Astrocyte (in vitro differentiated cells and primary cell): ENCODE data around the gene CALML5. TPM values are rescaled to one million over a fixed set of nuclear protein-coding genes. Genes with fewer than 3 reads are reported as not detected.

ENCODE experiments used
- DNase-seq: peaks from one replicate; pipeline ENCODE4 v3.0.0-alpha.2; 2010; ENCODE audit warnings: low read depth
- FAIRE-seq: peaks from 2 replicates; lab custom pipeline; 2011; peaks lifted over from hg19 to GRCh38; lab: Jason Lieb, UNC
- H2AFZ ChIP-seq: 2 replicates; pipeline ENCODE4 v1.6.0; 2012; ENCODE audit warnings: low read depth, low read length, inconsistent platforms
- H3K27ac ChIP-seq: 2 replicates; pipeline ENCODE4 v1.5.1; 2011; ENCODE audit warnings: low read depth, low read length, inconsistent platforms
- H3K27me3 ChIP-seq: 2 replicates; pipeline ENCODE4 v1.6.0; 2011; ENCODE audit warnings: low read length, inconsistent platforms; ENCODE audit not compliant: insufficient read depth
- H3K36me3 ChIP-seq: 2 replicates; pipeline ENCODE4 v1.5.1; 2011; ENCODE audit warnings: low read length, inconsistent platforms; ENCODE audit not compliant: insufficient read depth
- H3K4me1 ChIP-seq: 2 replicates; pipeline ENCODE4 v1.5.1; 2011; ENCODE audit warnings: low read length, inconsistent platforms; ENCODE audit not compliant: insufficient read depth
- H3K4me2 ChIP-seq: 2 replicates; pipeline ENCODE4 v1.6.0; 2012; ENCODE audit warnings: low read length, inconsistent platforms
- H3K4me3 ChIP-seq: 2 replicates; pipeline ENCODE4 v1.5.1; 2011; ENCODE audit warnings: low read depth, mild to moderate bottlenecking, low read length, inconsistent platforms; ENCODE audit not compliant: insufficient read depth
- H3K79me2 ChIP-seq: 2 replicates; pipeline ENCODE4 v1.6.0; 2012; ENCODE audit warnings: mild to moderate bottlenecking, low read length, inconsistent platforms; ENCODE audit not compliant: insufficient read depth
- H3K9ac ChIP-seq: 2 replicates; pipeline ENCODE4 v1.6.0; 2012; ENCODE audit warnings: mild to moderate bottlenecking, low read length, inconsistent platforms
- H3K9me3 ChIP-seq: 2 replicates; pipeline ENCODE4 v1.5.1; 2012; ENCODE audit warnings: low read depth, mild to moderate bottlenecking, low read length, inconsistent platforms; ENCODE audit not compliant: insufficient read depth
- H4K20me1 ChIP-seq: 2 replicates; pipeline ENCODE4 v1.6.0; 2012; ENCODE audit warnings: low read length, inconsistent platforms; ENCODE audit not compliant: insufficient read depth
- H3K27ac Mint-ChIP-seq: one replicate; pipeline ENCODE4 v1.8.0; 2021; ENCODE audit warnings: mild to moderate bottlenecking, mixed read lengths; ENCODE audit not compliant: unreplicated experiment
- H3K27me3 Mint-ChIP-seq: one replicate; pipeline ENCODE4 v1.8.0; 2021; ENCODE audit warnings: low read depth, mixed read lengths; ENCODE audit not compliant: unreplicated experiment
- H3K36me3 Mint-ChIP-seq: one replicate; pipeline ENCODE4 v1.8.0; 2021; ENCODE audit warnings: low read depth, mixed read lengths; ENCODE audit not compliant: unreplicated experiment
- H3K4me1 Mint-ChIP-seq: one replicate; pipeline ENCODE4 v1.8.0; 2021; ENCODE audit warnings: low read depth, mixed read lengths; ENCODE audit not compliant: unreplicated experiment
- H3K4me3 Mint-ChIP-seq: one replicate; pipeline ENCODE4 v1.8.0; 2021; ENCODE audit warnings: mild to moderate bottlenecking, moderate library complexity, mixed read lengths; ENCODE audit not compliant: unreplicated experiment
- H3K9me3 Mint-ChIP-seq: one replicate; pipeline ENCODE4 v1.8.0; 2021; ENCODE audit warnings: mild to moderate bottlenecking, mixed read lengths; ENCODE audit not compliant: unreplicated experiment
- CTCF ChIP-seq: IDR thresholded peaks from 2 replicates; pipeline ENCODE4 v1.5.1; 2011; ENCODE audit warnings: low read depth, mild to moderate bottlenecking, inconsistent platforms, low read length, moderate library complexity; ENCODE audit not compliant: insufficient read depth
- EZH2 ChIP-seq: IDR thresholded peaks from 2 replicates; pipeline ENCODE4 v1.6.1; 2012; ENCODE audit warnings: mild to moderate bottlenecking, low read length, inconsistent platforms; ENCODE audit not compliant: insufficient read depth
- total RNA-seq: library from RNA; stranded (reverse); gene quantifications from 2 replicates; pipeline ENCODE4 v1.2.1, GENCODE V29; 2021

Gene CALML5
- total RNA-seq, 1 donor from 2014 or later = not detected

GRCh38 chr10:5491477-5491876, 7.9 kb downstream of the CALML5 start:
- no peak for DNase-seq
- no peak overlapping the region for H3K4me3 ChIP-seq
- no peaks in the 10 kb centered on the region for H3K27me3 ChIP-seq
- Mint-ChIP-seq H3K4me1 (no peaks in the 10 kb centered on the region), H3K36me3 (peaks cover 2% of the 10 kb centered on the region), H3K4me3 (no peak overlapping the region), H3K9me3 (peaks cover 12% of the 10 kb centered on the region), H3K27ac (no peak overlapping the region), H3K27me3 (peaks cover 50% of the 10 kb centered on the region)
- H3K27ac ChIP-seq = no peak overlapping the region
- no peak overlapping the region for H2AFZ ChIP-seq
- H3K9me3 ChIP-seq = peaks cover 3% of the 10 kb centered on the region
- no peak for FAIRE-seq
- no peaks in the 10 kb centered on the region for H3K36me3 ChIP-seq
- H3K79me2 ChIP-seq = no peaks in the 10 kb centered on the region
- H3K9ac ChIP-seq = no peak overlapping the region
- no peak overlapping the region for H3K4me2 ChIP-seq
- TF ChIP-seq CTCF (no peak), EZH2 (no peak)
- no peaks in the 10 kb centered on the region for H3K4me1 ChIP-seq
- no peaks in the 10 kb centered on the region for H4K20me1 ChIP-seq

- no peaks in the 10 kb centered on the region for H4K20me1 ChIP-seq
- H3K36me3 Mint-ChIP-seq = peaks cover 2% of the 10 kb centered on the region
- H3K79me2 ChIP-seq = no peaks in the 10 kb centered on the region
- H3K4me1 ChIP-seq = no peaks in the 10 kb centered on the region
- no peak overlapping the region for H3K4me3 Mint-ChIP-seq
- no peak overlapping the region for H3K4me3 ChIP-seq
- H3K9me3 ChIP-seq = peaks cover 3% of the 10 kb centered on the region
- H3K36me3 ChIP-seq = no peaks in the 10 kb centered on the region
- no peak overlapping the region for H3K4me2 ChIP-seq
- H3K4me1 Mint-ChIP-seq = no peaks in the 10 kb centered on the region
- H2AFZ ChIP-seq = no peak overlapping the region
- no peak for DNase-seq
- TF ChIP-seq CTCF (no peak), EZH2 (no peak)
- H3K9ac ChIP-seq = no peak overlapping the region
- no peak for FAIRE-seq
- H3K27me3 Mint-ChIP-seq = peaks cover 52% of the 10 kb centered on the region
- no peaks in the 10 kb centered on the region for H3K27me3 ChIP-seq
- peaks cover 12% of the 10 kb centered on the region for H3K9me3 Mint-ChIP-seq
- H3K27ac Mint-ChIP-seq = no peak overlapping the region
- no peak overlapping the region for H3K27ac ChIP-seq
These were observed 8.5 kb downstream of the CALML5 start for GRCh38 chr10:5490698-5491464.

- Histone ChIP-seq H3K4me1 (no peaks in the 10 kb centered on the region), H2AFZ (no peak overlapping the region), H4K20me1 (no peaks in the 10 kb centered on the region), H3K4me3 (no peak overlapping the region), H3K36me3 (no peaks in the 10 kb centered on the region), H3K79me2 (no peaks in the 10 kb centered on the region), H3K9ac (no peak overlapping the region), H3K4me2 (no peak overlapping the region), H3K27me3 (peaks cover 5% of the 10 kb centered on the region), H3K27ac (no peak overlapping the region), H3K9me3 (peaks cover 3% of the 10 kb centered on the region)
- no peak for FAIRE-seq
- Mint-ChIP-seq H3K4me3 (no peak overlapping the region), H3K4me1 (no peaks in the 10 kb centered on the region), H3K36me3 (peaks cover 2% of the 10 kb centered on the region), H3K27ac (no peak overlapping the region), H3K27me3 (peaks cover 51% of the 10 kb centered on the region), H3K9me3 (peaks cover 12% of the 10 kb centered on the region)
- no peak for DNase-seq
- TF ChIP-seq CTCF = no peak
- no peak for TF ChIP-seq EZH2
These were observed 9.3 kb downstream of the CALML5 start for GRCh38 chr10:5490032-5490431.
